GM23248 (cell line): ENCODE data around the gene WDR35. TPM values are rescaled to one million over a fixed set of nuclear protein-coding genes. Genes with fewer than 3 reads are reported as not detected.

Experiments
- DNase-seq: peaks from one replicate; pipeline ENCODE4 v3.0.0-alpha.2; 2015
- H2AFZ ChIP-seq: fragments of 200-600 bp; sonication (generic); 2 replicates; pipeline ENCODE4 v1.6.1; 2016; ENCODE audit warnings: antibody characterized with exemption
- H3F3A ChIP-seq: fragments of 200-600 bp; sonication (generic); 2 replicates; pipeline ENCODE4 v1.6.1; 2016; ENCODE audit warnings: mild to moderate bottlenecking, antibody characterized with exemption, mixed run types; ENCODE audit not compliant: insufficient read depth
- H3K27ac ChIP-seq: fragments of 200-600 bp; sonication (generic); 2 replicates; pipeline ENCODE4 v1.5.1; 2016; ENCODE audit warnings: mild to moderate bottlenecking
- H3K27me3 ChIP-seq: fragments of 200-600 bp; sonication (generic); replicated peaks from 2 replicates; pipeline ENCODE4 v1.6.1; 2016; ENCODE audit warnings: mild to moderate bottlenecking; ENCODE audit not compliant: insufficient read depth
- H3K36me3 ChIP-seq: fragments of 200-600 bp; sonication (generic); 2 replicates; pipeline ENCODE4 v1.6.1; 2016; ENCODE audit warnings: low read depth, mild to moderate bottlenecking
- H3K4me1 ChIP-seq: fragments of 200-600 bp; sonication (generic); 2 replicates; pipeline ENCODE4 v1.6.1; 2016; ENCODE audit warnings: mild to moderate bottlenecking; ENCODE audit not compliant: insufficient read depth
- H3K4me2 ChIP-seq: fragments of 200-600 bp; sonication (generic); one replicate; pipeline ENCODE4 v1.6.1; 2016; ENCODE audit warnings: mild to moderate bottlenecking; ENCODE audit not compliant: unreplicated experiment
- H3K4me3 ChIP-seq: fragments of 200-600 bp; sonication (generic); 2 replicates; pipeline ENCODE4 v1.5.1; 2016; ENCODE audit warnings: mild to moderate bottlenecking
- H3K79me2 ChIP-seq: fragments of 200-600 bp; sonication (generic); 2 replicates; pipeline ENCODE4 v1.6.1; 2016; ENCODE audit warnings: mild to moderate bottlenecking; ENCODE audit not compliant: insufficient read depth
- H3K9ac ChIP-seq: fragments of 200-600 bp; sonication (generic); 2 replicates; pipeline ENCODE4 v1.6.1; 2016; ENCODE audit warnings: mild to moderate bottlenecking
- H3K9me2 ChIP-seq: fragments of 200-600 bp; sonication (generic); 2 replicates; pipeline ENCODE4 v1.6.1; 2016; ENCODE audit warnings: mixed run types, mild to moderate bottlenecking, moderate library complexity; ENCODE audit not compliant: insufficient read depth
- H3K9me3 ChIP-seq: fragments of 200-600 bp; sonication (generic); one replicate; pipeline ENCODE4 v1.6.1; 2017; ENCODE audit warnings: low read depth
- H4K20me1 ChIP-seq: fragments of 200-600 bp; sonication (generic); 2 replicates; pipeline ENCODE4 v1.6.0; 2016; ENCODE audit not compliant: insufficient read depth
- EZH2 ChIP-seq: fragments of 200-600 bp; sonication (generic); IDR thresholded peaks from 2 replicates; pipeline ENCODE4 v1.6.1; 2018; ENCODE audit warnings: antibody characterized with exemption, mild to moderate bottlenecking; ENCODE audit not compliant: insufficient read depth, poor library complexity, severe bottlenecking
- EZH2phosphoT487 ChIP-seq: fragments of 200-600 bp; sonication (generic); IDR thresholded peaks from 2 replicates; pipeline ENCODE4 v1.6.1; 2018; ENCODE audit warnings: antibody characterized with exemption, moderate library complexity, mild to moderate bottlenecking, low read depth; ENCODE audit not compliant: insufficient read depth
- WGBS, 2 experiments: methylation state at CpG; one replicate each; pipeline ENCODE4 v1.1.6; 2015 to 2017; ENCODE audit warnings: low lambda C conversion rate in 2 of 2, low coverage in 1 of 2; ENCODE audit errors: missing lambda C conversion rate in 2 of 2; 5-methylcytosine and 5-hydroxymethylcytosine counted together
- in situ Hi-C: fragments of 300-500 bp; cut with MboI; formaldehyde crosslinking; loops from 2 replicates; pipeline ENCODE4 v1.15.0; 2020
- polyA plus RNA-seq: library from polyadenylated mRNA; unstranded; fragments of >200 nt; fragmentation: Nextera tagmentation; extraction: Ambion mirVana; gene quantifications from 2 replicates; pipeline ENCODE4 v1.2.1, GENCODE V29; 2016
- total RNA-seq: library from RNA; depleted of rRNA; stranded (reverse); fragments of >200 nt; shearing (Covaris generic); gene quantifications from 2 replicates; pipeline ENCODE4 v1.2.3, GENCODE V29; 2014

Gene WDR35
- total and polyA plus RNA-seq, 2 experiments from 2014 or later, result 3.2 to 7.3 TPM

DNA sequence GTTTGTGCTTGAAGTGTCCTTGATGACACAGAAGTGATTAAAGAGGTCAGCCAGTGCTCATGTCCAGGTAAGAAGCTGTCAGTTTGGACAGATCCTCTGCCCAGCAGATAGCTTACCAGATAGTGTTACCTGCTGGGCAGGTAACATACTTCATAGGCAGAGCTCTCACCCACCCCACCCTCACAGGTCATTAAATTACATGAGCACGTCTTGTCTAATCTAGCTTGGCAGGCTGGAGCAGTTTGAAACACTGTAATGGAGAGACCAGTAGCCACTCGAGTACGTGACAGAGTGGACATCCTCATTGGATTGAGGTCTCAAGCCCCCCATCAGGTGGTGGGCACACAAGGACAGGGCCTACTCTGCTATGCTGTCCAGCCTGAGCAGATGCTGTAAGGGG lies 115.2 kb downstream of the WDR35 start:
- H3K79me2 ChIP-seq, result no peaks in the 10 kb centered on the region
- in situ Hi-C loops, result loop anchor here (25.0 kb wide), 2 partner anchors 987 to 1137 kb away; no protein-coding TSS in a partner anchor

DNA sequence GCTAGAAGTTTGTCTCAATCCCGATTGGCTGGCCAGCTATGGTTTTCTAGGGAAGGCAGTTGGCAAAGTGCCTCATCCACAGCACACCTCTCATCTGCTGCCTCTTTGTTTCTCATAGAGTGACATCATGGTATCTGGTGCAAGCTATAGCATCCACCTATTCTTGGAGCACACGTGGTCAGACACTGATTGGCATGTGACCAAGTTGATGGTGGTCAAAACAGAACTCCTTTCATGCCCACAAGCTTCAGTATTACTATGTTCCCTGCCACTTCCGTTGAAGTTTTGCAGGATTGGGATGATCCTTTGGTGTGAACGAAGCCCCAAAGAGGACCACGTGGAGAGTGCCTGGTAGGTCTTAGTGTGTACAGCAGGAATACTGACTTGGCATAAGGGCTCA lies 116.9 kb downstream of the WDR35 start:
- 85 to 91% methylated on average over 5 of the region's 5 CpGs for WGBS, 2 experiments

More for the DNA sequence above, 115.2 kb downstream of the WDR35 start:
- Histone ChIP-seq H3F3A (no peaks in the 10 kb centered on the region), H3K4me3 (no peak overlapping the region), H3K9ac (no peak overlapping the region), H4K20me1 (no peaks in the 10 kb centered on the region), H3K4me2 (no peak overlapping the region), H3K9me2 (no peaks in the 10 kb centered on the region), H3K27ac (no peak overlapping the region), H3K4me1 (no peaks in the 10 kb centered on the region), H3K9me3 (no peaks in the 10 kb centered on the region), H3K27me3 (no peaks in the 10 kb centered on the region), H3K36me3 (no peaks in the 10 kb centered on the region), H2AFZ (no peak overlapping the region)
- TF ChIP-seq EZH2, result no peak
- no peak for TF ChIP-seq EZH2phosphoT487
- no peak for DNase-seq
- 96 to 98% methylated on average over 3 of the region's 3 CpGs for WGBS, 2 experiments

DNA sequence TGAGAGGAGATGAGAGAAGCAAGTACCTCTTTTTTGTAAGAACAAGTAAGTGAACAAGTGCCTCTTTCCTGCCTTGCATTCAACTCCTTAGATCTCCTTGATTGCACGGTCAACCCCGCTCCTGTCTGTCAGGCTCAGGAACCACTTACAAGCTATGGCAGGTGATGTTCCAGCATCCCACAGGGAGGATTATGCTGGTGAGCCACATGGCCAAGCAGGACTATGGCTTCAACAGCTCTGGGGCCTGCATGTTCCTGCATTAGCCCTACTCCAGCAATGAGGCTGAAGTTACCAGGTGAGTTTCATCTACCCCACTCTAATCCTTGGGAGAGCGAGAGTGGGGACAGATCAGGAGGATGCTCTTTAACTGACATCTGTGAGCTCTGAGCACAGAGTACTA lies 117.6 kb downstream of the WDR35 start:
- Histone ChIP-seq H4K20me1 (no peaks in the 10 kb centered on the region), H3K27me3 (no peaks in the 10 kb centered on the region), H3F3A (no peaks in the 10 kb centered on the region), H3K27ac (no peak overlapping the region), H3K9ac (no peak overlapping the region), H3K4me2 (no peak overlapping the region), H2AFZ (no peak overlapping the region), H3K4me3 (no peak overlapping the region), H3K79me2 (no peaks in the 10 kb centered on the region), H3K9me2 (no peaks in the 10 kb centered on the region), H3K4me1 (peaks cover 4% of the 10 kb centered on the region; the same call in 1 of the 2 replicates), H3K36me3 (no peaks in the 10 kb centered on the region), H3K9me3 (no peaks in the 10 kb centered on the region)
- TF ChIP-seq EZH2, result no peak
- no peak for TF ChIP-seq EZH2phosphoT487
- DNase-seq, result no peak
- WGBS, 2 experiments, result 65% methylated on average over 3 of the region's 3 CpGs
- in situ Hi-C loops, result loop anchor here (25.0 kb wide), 2 partner anchors 985 to 1135 kb away; no protein-coding TSS in a partner anchor

More for the DNA sequence above, 116.9 kb downstream of the WDR35 start:
- Histone ChIP-seq H4K20me1 (no peaks in the 10 kb centered on the region), H3K4me1 (peaks cover 4% of the 10 kb centered on the region; the same call in 1 of the 2 replicates), H3K9me3 (no peaks in the 10 kb centered on the region), H3K4me2 (no peak overlapping the region), H3K79me2 (no peaks in the 10 kb centered on the region), H3F3A (no peaks in the 10 kb centered on the region), H3K27ac (no peak overlapping the region), H3K36me3 (no peaks in the 10 kb centered on the region), H2AFZ (no peak overlapping the region), H3K9ac (no peak overlapping the region), H3K9me2 (no peaks in the 10 kb centered on the region), H3K4me3 (no peak overlapping the region), H3K27me3 (no peaks in the 10 kb centered on the region)
- no peak for DNase-seq
- no peak for TF ChIP-seq EZH2phosphoT487
- TF ChIP-seq EZH2, result no peak
- in situ Hi-C loops, result loop anchor here (25.0 kb wide), 2 partner anchors 986 to 1136 kb away; no protein-coding TSS in a partner anchor

DNA sequence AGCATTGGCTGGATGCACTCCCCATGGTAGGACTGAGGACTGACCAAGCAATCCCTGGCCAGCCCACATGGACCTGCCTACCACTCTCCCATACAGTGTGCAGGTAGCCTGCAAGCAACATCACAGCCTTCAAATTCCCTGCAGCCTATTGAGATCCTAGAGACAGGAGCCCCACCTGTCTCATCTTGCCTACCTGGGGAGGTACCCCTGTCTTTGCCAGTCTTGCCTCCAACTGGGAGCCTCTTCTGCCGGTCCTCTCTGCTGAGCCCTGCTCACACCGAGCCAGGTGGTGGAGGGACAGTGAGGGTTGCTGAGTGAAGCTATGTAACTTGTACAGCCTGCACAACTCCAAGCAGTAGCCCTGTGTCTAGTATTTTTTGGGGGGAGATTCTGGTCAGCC lies 118.1 kb downstream of the WDR35 start:
- H4K20me1 ChIP-seq, result no peaks in the 10 kb centered on the region
- no peaks in the 10 kb centered on the region for H3K79me2 ChIP-seq
- in situ Hi-C loops, result loop anchor here (25.0 kb wide), 2 partner anchors 985 to 1135 kb away; no protein-coding TSS in a partner anchor
- H3K27ac ChIP-seq, result no peak overlapping the region
- H3K27me3 ChIP-seq, result no peaks in the 10 kb centered on the region
- H3K4me2 ChIP-seq, result no peak overlapping the region
- H3K9ac ChIP-seq, result no peak overlapping the region
- TF ChIP-seq EZH2 (no peak), EZH2phosphoT487 (no peak)
- H3K9me2 ChIP-seq, result no peaks in the 10 kb centered on the region
- no peaks in the 10 kb centered on the region for H3F3A ChIP-seq
- peaks cover 4% of the 10 kb centered on the region; the same call in 1 of the 2 replicates for H3K4me1 ChIP-seq
- WGBS, 2 experiments, result 91 to 92% methylated on average over 2 of the region's 2 CpGs
- no peak overlapping the region for H2AFZ ChIP-seq
- no peak for DNase-seq
- no peaks in the 10 kb centered on the region for H3K36me3 ChIP-seq
- H3K4me3 ChIP-seq, result no peak overlapping the region
- H3K9me3 ChIP-seq, result no peaks in the 10 kb centered on the region

DNA sequence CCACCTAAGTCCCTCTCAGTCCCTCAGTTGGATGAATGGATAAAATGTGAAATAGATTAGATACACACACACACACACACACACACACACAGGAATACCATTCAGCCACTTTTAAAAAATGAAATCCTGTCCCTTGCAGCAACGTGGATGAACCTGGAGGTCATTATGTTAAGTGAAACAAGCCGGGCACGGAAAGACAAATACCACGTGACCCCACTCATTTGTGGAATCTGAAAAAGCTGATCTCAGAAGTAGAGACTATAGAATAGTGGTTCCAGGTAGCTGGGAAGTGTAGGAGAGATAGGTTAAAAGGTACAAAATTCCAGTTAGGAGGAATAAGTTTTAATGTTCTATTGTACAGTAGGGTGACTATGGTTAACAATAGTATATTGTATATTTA lies 119.1 kb downstream of the WDR35 start:
- DNase-seq, result no peak
- peaks cover 4% of the 10 kb centered on the region; the same call in 1 of the 2 replicates for H3K4me1 ChIP-seq
- H3K4me2 ChIP-seq, result no peak overlapping the region
- H3K4me3 ChIP-seq, result no peak overlapping the region
- H3K9me2 ChIP-seq, result no peaks in the 10 kb centered on the region
- no peaks in the 10 kb centered on the region for H3K36me3 ChIP-seq
- 54 to 64% methylated on average over 4 of the region's 4 CpGs for WGBS, 2 experiments
- no peaks in the 10 kb centered on the region for H3F3A ChIP-seq
- H4K20me1 ChIP-seq, result no peaks in the 10 kb centered on the region
- H3K27ac ChIP-seq, result no peak overlapping the region
- no peak for TF ChIP-seq EZH2
- no peak for TF ChIP-seq EZH2phosphoT487
- H3K9me3 ChIP-seq, result no peaks in the 10 kb centered on the region
- no peak overlapping the region for H3K9ac ChIP-seq
- no peak overlapping the region for H2AFZ ChIP-seq
- in situ Hi-C loops, result loop anchor here (25.0 kb wide), 2 partner anchors 983 to 1133 kb away; no protein-coding TSS in a partner anchor
- H3K27me3 ChIP-seq, result no peaks in the 10 kb centered on the region
- H3K79me2 ChIP-seq, result no peaks in the 10 kb centered on the region
